Activated CD8-positive, alpha-beta T cell treated with anti-CD3 and anti-CD28 coated beads, Interleukin-2, amount 10 ng/mL, durations not matched to agents 7 days and 5 days (primary cell): ENCODE results near the gene ZNF613. TPM values are rescaled to one million over a fixed set of nuclear protein-coding genes. Genes with fewer than 3 reads are reported as not detected.
"Not testable (repeated sequence)": the region's sequence is repeated elsewhere in the genome, so short reads cannot be mapped to it uniquely, and the experiment has no call there.

Source experiments
- ATAC-seq: fragments of 150-1000 bp; cut with Tn5 transposase; one replicate; pipeline ENCODE4 v1.10.0; 2021; ENCODE audit warnings: moderate library complexity
- CTCF ChIA-PET: fragments of 350-600 bp; sonication (Branson Sonifier 250); formaldehyde crosslinking; loops from one replicate; lab custom pipeline; 2021; ENCODE audit warnings: antibody characterized with exemption; lab: Charles Lee
- POLR2A ChIA-PET: fragments of 350-600 bp; sonication (Branson Sonifier 250); formaldehyde crosslinking; loops from one replicate; lab custom pipeline; 2021; ENCODE audit warnings: antibody characterized with exemption; lab: Charles Lee
- DNase-seq: peaks from one replicate; pipeline ENCODE4 v3.0.0-alpha.2; 2020
- H3K27ac Mint-ChIP-seq: one replicate; pipeline ENCODE4 v1.8.0; 2021; ENCODE audit warnings: mild to moderate bottlenecking, mixed read lengths
- H3K27me3 Mint-ChIP-seq: one replicate; pipeline ENCODE4 v1.8.0; 2021; ENCODE audit warnings: low read depth, mixed read lengths
- H3K36me3 Mint-ChIP-seq: one replicate; pipeline ENCODE4 v1.8.0; 2021; ENCODE audit warnings: low read depth, mixed read lengths
- H3K4me1 Mint-ChIP-seq: one replicate; pipeline ENCODE4 v1.8.0; 2021; ENCODE audit warnings: low read depth, mixed read lengths
- H3K4me3 Mint-ChIP-seq: one replicate; pipeline ENCODE4 v1.8.0; 2021; ENCODE audit warnings: mild to moderate bottlenecking, mixed read lengths
- H3K9me3 Mint-ChIP-seq: one replicate; pipeline ENCODE4 v1.8.0; 2022; ENCODE audit warnings: mixed read lengths; ENCODE audit not compliant: insufficient read depth
- total RNA-seq, 2 experiments: library from RNA; stranded (reverse); gene quantifications; one replicate each; pipeline ENCODE4 v1.2.3, GENCODE V29; 2021

The ZNF613 gene
- total RNA-seq, 2 experiments from 2014 or later, result 6.3 to 8.2 TPM

DNA sequence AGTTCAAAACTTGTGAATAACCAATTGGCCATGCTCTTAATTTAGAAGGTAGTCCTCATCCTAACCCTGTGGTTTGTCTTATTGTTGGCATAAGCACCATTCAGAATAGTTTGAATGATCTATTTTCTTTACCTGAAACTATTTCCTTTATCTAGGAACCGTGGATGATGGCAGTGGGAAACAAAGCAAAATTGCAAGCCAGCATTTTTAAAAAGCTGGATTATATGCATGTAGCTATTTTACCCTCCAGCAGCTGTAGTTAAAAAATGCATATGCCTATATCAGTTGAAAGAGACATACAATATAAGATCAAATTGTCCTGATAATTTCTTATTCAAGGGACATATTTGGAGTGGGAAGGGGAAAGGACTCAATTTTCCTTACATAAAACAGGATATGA, 19.3 kb downstream of the ZNF613 start:
- no peak for DNase-seq
- Mint-ChIP-seq H3K4me1 (peaks cover 3% of the 10 kb centered on the region), H3K9me3 (peaks cover 81% of the 10 kb centered on the region), H3K27me3 (no peaks in the 10 kb centered on the region), H3K36me3 (peaks cover 64% of the 10 kb centered on the region), H3K27ac (no peak overlapping the region), H3K4me3 (no peak overlapping the region)
- ChIA-PET POLR2A (no interaction called here), CTCF (no interaction called here)
- ATAC-seq, result no peak

DNA sequence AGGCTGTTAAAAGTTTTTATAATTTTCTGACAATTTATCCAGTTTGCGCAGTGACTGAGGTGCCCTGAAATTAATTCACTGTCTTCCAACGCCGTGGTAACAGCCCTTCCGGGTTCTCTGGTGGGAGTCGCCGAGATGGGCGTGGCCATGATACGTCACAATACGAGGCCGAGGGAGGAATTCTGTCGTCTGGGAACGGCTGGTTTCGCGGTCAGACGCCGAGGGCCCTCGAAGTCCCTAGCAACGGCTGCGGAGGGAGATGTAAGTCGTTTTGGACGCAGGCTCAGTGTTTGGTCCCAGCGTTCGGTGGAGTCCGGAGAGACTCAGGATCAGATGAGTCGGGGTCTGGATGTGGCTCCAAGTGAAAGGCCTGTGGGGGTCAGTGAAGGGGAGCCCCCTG, 21.7 kb downstream of the ZNF613 start:
- Mint-ChIP-seq H3K4me3 (no peak overlapping the region), H3K27ac (no peak overlapping the region), H3K36me3 (peaks cover 41% of the 10 kb centered on the region), H3K9me3 (peaks cover 66% of the 10 kb centered on the region), H3K27me3 (no peaks in the 10 kb centered on the region), H3K4me1 (peaks cover 3% of the 10 kb centered on the region)
- ATAC-seq (no peak), DNase-seq (no peak)
- POLR2A ChIA-PET, result no interaction called here
- CTCF ChIA-PET, result no interaction called here

DNA sequence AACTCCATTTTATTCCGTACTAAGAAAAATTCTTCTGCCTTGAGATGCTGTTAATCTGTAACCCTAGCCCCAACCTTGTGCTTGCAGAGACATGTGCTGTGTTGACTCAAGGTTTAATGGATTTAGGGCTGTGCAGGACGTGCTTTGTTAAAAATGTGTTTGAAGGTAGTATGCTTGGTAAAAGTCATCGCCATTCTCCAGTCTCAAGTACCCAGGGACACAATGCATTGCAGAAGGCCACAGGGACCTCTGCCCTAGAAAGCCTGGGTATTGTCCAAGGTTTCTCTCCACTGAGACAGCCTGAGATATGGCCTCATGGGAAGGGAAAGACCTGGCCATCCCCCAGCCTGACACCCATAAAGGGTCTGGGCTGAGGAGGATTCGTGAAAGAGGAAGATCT, 30.6 kb downstream of the ZNF613 start:
- ATAC-seq, DNase-seq, POLR2A ChIA-PET, H3K27me3 Mint-ChIP-seq, H3K4me3 Mint-ChIP-seq, H3K27ac Mint-ChIP-seq, CTCF ChIA-PET, H3K4me1 Mint-ChIP-seq: not testable (repeated sequence)
- Mint-ChIP-seq H3K36me3 (peaks cover 17% of the 10 kb centered on the region), H3K9me3 (peaks cover 48% of the 10 kb centered on the region)

DNA sequence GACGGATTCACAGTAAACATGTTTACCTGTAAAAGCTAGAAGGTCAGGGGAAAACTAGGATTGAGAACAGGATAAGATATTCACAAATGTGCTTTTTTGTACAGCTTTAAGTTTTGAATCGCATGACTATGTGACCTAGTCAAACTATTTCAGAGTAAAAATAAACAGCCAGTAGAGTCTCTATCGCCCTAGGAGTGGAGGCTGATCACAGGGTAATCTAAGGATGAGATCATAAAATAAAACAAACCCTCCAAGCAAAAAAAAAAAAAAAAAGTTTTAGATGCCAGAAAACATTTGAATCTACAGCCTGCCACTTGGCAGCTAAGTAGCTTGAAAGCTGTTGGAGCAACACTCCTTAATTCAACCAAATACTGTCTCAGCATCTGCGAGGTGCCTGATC, 32.5 kb downstream of the ZNF613 start:
- Mint-ChIP-seq H3K4me3 (no peak overlapping the region), H3K9me3 (peaks cover 61% of the 10 kb centered on the region), H3K4me1 (no peaks in the 10 kb centered on the region), H3K36me3 (peaks cover 32% of the 10 kb centered on the region), H3K27me3 (no peaks in the 10 kb centered on the region), H3K27ac (no peak overlapping the region)
- DNase-seq (no peak), ATAC-seq (no peak)
- ChIA-PET POLR2A (no interaction called here), CTCF (no interaction called here)

DNA sequence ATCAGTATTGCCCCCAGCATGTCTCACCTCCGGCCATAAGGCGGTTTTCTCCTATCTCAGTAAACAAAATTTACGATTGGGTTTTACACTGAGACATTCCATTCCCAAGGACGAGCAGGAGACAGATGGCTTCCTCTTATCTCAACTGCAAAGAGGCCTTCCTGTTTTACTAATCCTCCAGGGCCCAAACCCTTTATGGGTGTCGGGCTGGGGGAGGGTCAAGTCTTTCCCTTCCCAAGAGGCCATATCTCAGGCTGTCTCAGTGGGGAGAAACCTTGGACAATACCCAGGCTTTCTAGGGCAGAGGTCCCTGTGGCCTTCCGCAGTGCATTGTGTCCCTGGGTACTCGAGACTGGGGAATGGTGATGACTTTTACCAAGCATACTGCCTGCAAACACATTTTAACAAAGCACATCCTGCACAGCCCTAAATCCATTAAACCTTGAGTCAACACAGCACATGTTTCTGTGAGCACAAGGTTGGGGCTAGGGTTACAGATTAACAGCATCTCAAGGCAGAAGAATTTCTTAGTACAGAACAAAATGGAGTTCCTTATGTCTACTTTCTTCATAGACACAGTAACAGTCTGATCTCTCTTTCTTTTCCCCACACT, 33.5 kb downstream of the ZNF613 start:
- DNase-seq, H3K27ac Mint-ChIP-seq, CTCF ChIA-PET, ATAC-seq, POLR2A ChIA-PET, H3K27me3 Mint-ChIP-seq, H3K4me1 Mint-ChIP-seq, H3K4me3 Mint-ChIP-seq: not testable (repeated sequence)
- H3K36me3 Mint-ChIP-seq, result peaks cover 41% of the 10 kb centered on the region
- peaks cover 59% of the 10 kb centered on the region for H3K9me3 Mint-ChIP-seq

DNA sequence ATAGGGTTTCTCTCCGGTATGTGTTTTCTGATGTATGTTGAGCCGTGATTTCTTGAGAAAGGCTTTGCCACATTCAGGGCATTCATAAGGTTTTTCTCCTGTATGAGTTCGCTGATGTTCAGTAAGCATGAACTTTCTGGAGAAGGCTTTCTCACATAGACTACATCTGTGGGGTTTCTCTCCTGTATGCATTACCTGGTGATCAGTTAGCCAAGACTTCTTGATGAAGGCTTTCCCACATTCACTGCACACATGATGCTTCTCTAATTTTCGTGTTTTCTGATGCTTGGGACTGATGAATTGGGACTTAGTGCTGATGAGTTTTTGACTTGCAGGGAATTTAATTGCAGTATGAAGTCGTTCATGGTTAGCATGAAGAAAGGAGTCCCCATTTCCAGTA, 38.3 kb downstream of the ZNF613 start:
- Mint-ChIP-seq H3K27ac (no peak overlapping the region), H3K4me3 (no peak overlapping the region), H3K9me3 (peaks cover 59% of the 10 kb centered on the region), H3K36me3 (peaks cover 70% of the 10 kb centered on the region), H3K4me1 (no peaks in the 10 kb centered on the region), H3K27me3 (no peaks in the 10 kb centered on the region)
- ChIA-PET POLR2A (no interaction called here), CTCF (no interaction called here)
- ATAC-seq (no peak), DNase-seq (no peak)

DNA sequence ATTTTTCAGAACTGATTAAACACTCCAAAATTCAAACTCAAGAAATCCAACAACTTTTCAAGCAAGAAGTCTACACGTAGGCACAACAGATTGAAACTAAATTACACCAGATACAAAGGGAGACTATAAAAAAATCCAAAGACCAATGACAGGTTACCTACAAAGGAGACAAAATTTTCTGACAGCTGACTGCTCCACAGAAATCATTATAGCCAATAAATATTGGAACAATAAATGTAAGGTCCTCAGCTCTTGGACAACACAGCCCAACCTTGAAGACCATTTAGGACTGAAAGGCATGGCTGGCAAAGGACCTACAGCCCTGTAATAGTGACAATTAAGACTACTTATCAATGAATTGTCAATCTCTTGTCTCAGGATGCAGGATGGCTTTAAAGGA, 43.4 kb downstream of the ZNF613 start:
- Mint-ChIP-seq H3K4me1 (no peaks in the 10 kb centered on the region), H3K9me3 (peaks cover 63% of the 10 kb centered on the region), H3K36me3 (peaks cover 83% of the 10 kb centered on the region), H3K27ac (no peak overlapping the region), H3K27me3 (no peaks in the 10 kb centered on the region), H3K4me3 (no peak overlapping the region)
- ChIA-PET POLR2A (no interaction called here), CTCF (no interaction called here)
- DNase-seq, result no peak
- ATAC-seq, result no peak

DNA sequence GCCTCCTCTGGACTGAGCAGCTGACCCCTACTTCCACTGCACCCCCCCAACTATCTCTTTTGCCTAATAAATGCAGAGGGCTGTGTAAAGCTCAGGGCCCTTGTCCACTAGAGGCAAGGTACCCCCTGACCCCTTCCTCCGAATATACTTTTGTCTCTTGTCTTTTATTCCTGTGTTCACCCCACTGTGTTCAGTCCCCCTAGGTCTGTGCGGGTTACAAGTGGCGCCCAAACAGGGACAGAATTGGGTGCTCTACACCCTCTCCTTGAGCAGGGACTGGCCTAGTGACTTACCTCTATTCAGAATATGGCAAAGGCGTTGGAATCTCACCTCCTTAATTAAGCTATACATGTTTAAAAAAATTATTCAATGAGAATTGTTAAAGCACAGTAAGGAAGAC, 44.4 kb downstream of the ZNF613 start:
- ChIA-PET POLR2A (no interaction called here), CTCF (no interaction called here)
- H3K27me3 Mint-ChIP-seq, result no peaks in the 10 kb centered on the region
- no peaks in the 10 kb centered on the region for H3K4me1 Mint-ChIP-seq
- no peak overlapping the region for H3K27ac Mint-ChIP-seq
- H3K4me3 Mint-ChIP-seq, result no peak overlapping the region
- peaks cover 80% of the 10 kb centered on the region for H3K36me3 Mint-ChIP-seq
- DNase-seq (no peak), ATAC-seq (no peak)
- H3K9me3 Mint-ChIP-seq, result peaks cover 60% of the 10 kb centered on the region

DNA sequence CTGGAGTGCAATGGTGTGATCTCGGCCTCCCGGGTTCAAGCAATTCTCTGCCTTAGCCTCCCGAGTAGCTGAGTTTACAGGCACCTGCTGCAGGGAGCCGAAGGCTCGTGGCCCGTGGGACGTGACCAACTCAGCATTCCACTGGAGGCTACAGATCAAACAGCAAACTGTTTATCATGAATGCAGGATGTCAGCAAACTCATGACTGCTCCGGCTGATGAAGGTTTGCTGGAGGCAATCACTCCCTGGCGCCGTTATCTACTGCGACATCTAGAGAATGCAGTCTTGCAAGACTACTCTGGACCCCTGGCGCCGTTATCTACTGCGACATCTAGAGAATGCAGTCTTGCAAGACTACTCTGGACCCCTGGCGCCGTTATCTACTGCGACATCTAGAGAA, 48.5 kb downstream of the ZNF613 start:
- H3K4me3 Mint-ChIP-seq, CTCF ChIA-PET, POLR2A ChIA-PET, DNase-seq, H3K27me3 Mint-ChIP-seq, H3K4me1 Mint-ChIP-seq, ATAC-seq, H3K27ac Mint-ChIP-seq: not testable (repeated sequence)
- H3K36me3 Mint-ChIP-seq, result peaks cover 87% of the 10 kb centered on the region
- peaks cover 72% of the 10 kb centered on the region for H3K9me3 Mint-ChIP-seq

DNA sequence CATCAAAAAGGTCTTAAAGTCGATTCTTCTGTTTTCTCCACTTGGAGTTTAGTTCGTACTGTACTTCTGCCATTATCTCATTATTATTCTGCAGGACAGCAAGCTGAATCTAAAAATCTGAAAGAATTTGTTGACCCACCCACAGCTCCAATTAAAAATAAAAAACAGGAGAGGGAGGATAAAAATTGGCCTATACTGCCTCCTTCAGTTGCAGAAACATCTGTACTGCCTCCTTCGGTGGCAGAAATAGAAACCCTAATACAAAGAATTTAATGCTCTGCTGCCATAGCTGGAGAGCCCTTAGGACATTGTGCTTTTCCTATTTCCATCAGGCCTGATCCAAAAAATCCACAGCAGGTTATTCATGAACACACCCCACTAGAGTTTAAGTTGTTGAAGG, 49.6 kb downstream of the ZNF613 start:
- DNase-seq (no peak), ATAC-seq (no peak)
- H3K9me3 Mint-ChIP-seq, result peaks cover 70% of the 10 kb centered on the region
- H3K4me1 Mint-ChIP-seq, result peaks cover 8% of the 10 kb centered on the region
- H3K36me3 Mint-ChIP-seq, result peaks cover 86% of the 10 kb centered on the region
- CTCF ChIA-PET, result no interaction called here
- H3K4me3 Mint-ChIP-seq, result no peak overlapping the region
- H3K27me3 Mint-ChIP-seq, result no peaks in the 10 kb centered on the region
- POLR2A ChIA-PET, result interaction anchor here (0.6 kb wide), 1 partner anchor 130 kb away, joined by 5 read pairs; no protein-coding TSS in a partner anchor
- no peak overlapping the region for H3K27ac Mint-ChIP-seq

DNA sequence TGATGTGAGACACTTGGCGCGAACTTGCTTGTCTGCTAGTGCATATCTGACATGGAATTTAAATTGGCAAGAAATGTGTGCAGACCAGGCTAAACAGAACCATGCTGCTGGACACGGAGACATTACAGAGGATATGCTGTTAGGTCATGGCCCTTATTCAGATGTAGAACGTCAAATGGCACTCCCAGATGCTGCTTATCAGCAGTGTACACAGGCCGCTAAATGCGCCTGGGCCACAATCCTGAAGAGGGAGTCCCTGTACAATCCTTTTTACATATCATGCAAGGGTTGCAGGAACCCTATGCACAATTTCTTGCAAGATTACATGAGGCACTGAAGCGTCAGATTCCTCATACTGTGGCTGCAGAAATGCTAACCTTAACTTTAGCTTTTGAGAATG, 50.1 kb downstream of the ZNF613 start:
- DNase-seq (no peak), ATAC-seq (no peak)
- CTCF ChIA-PET, result no interaction called here
- POLR2A ChIA-PET, result interaction anchor here (0.6 kb wide), 1 partner anchor 129 kb away, joined by 5 read pairs; no protein-coding TSS in a partner anchor
- Mint-ChIP-seq H3K4me3 (no peak overlapping the region), H3K27me3 (no peaks in the 10 kb centered on the region), H3K27ac (no peak overlapping the region), H3K4me1 (peaks cover 8% of the 10 kb centered on the region), H3K9me3 (peaks cover 68% of the 10 kb centered on the region), H3K36me3 (peaks cover 82% of the 10 kb centered on the region)

DNA sequence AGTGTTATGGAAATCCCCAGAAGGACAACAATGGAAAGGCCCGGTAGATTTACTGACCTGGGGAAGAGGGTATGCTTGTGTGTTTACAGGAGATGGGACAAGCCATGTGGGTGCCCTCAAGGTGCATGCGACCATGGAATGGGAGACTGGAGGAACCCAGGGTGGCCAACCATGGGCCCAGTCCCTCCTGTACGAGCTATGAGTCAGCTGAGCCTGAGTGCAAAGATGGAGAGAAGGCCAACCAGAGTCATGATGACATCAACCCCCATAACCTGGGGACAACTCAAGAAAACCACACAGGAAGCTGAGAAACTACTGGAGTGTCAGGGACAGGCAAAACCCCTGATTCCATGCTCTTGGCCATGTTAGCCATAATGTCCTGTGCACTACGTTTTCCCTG, 51.6 kb downstream of the ZNF613 start:
- no peak for DNase-seq
- H3K36me3 Mint-ChIP-seq, result peaks cover 81% of the 10 kb centered on the region
- H3K27ac Mint-ChIP-seq, result no peak overlapping the region
- H3K4me1 Mint-ChIP-seq, result peaks cover 8% of the 10 kb centered on the region
- ChIA-PET POLR2A (no interaction called here), CTCF (no interaction called here)
- peaks cover 65% of the 10 kb centered on the region for H3K9me3 Mint-ChIP-seq
- H3K27me3 Mint-ChIP-seq, result no peaks in the 10 kb centered on the region
- no peak for ATAC-seq
- no peak overlapping the region for H3K4me3 Mint-ChIP-seq
